ENCODE measurements around the gene HOXA3.
A peak's percentile ranks its signal among the peaks of the same experiment; 100 is the strongest.

The HOXA3 gene

DNA sequence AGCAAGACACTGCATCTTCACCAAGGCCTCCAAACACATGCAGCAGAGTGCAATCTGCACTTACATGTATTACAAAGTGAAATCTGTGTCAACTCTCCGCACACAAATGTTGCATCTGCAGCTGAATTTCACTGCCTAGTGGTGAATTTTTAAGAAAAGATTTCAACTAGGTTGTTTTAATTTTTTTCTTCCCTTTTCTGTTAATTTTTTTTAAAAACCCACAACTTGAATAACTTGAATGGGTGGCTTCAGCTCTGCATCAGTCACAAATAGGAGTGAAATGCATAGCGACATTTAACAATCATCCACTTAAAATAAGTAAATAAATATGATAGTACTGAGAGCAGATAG lies 41.6 kb upstream of the HOXA3 start:
- H3K79me2 ChIP-seq (ENCODE audit: control insufficient read depth, low read length), result no peaks in the 10 kb centered on the region
- TF ChIP-seq, protein P1, sequence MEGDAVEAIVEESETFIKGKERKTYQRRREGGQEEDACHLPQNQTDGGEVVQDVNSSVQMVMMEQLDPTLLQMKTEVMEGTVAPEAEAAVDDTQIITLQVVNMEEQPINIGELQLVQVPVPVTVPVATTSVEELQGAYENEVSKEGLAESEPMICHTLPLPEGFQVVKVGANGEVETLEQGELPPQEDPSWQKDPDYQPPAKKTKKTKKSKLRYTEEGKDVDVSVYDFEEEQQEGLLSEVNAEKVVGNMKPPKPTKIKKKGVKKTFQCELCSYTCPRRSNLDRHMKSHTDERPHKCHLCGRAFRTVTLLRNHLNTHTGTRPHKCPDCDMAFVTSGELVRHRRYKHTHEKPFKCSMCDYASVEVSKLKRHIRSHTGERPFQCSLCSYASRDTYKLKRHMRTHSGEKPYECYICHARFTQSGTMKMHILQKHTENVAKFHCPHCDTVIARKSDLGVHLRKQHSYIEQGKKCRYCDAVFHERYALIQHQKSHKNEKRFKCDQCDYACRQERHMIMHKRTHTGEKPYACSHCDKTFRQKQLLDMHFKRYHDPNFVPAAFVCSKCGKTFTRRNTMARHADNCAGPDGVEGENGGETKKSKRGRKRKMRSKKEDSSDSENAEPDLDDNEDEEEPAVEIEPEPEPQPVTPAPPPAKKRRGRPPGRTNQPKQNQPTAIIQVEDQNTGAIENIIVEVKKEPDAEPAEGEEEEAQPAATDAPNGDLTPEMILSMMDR (IDR thresholded peaks at IDR 0.05; ENCODE audit: low read depth, low read length, poor library complexity, severe bottlenecking), result no peak
- no peak for TF ChIP-seq EZH2phosphoT487 (IDR thresholded peaks at IDR 0.05; ENCODE audit: borderline replicate concordance, low read length)
- H3F3A ChIP-seq (ENCODE audit: control insufficient read depth, insufficient read depth), result peaks cover 2% of the 10 kb centered on the region; the same call in 1 of the 2 replicates
- H3K4me3 ChIP-seq (ENCODE audit: low read length), result no peak overlapping the region
- H4K20me1 ChIP-seq (ENCODE audit: control insufficient read depth, insufficient read depth, low read depth, low read length), result 0 out of 2 replicates have a peak, but pooled peaks cover 8% of the 10 kb centered on the region
- H3K36me3 ChIP-seq (ENCODE audit: control insufficient read depth, low read length), result no peaks in the 10 kb centered on the region
- no peak overlapping the region for H3K4me2 ChIP-seq (ENCODE audit: low read length)
- peaks cover 8% of the 10 kb centered on the region for H3K4me1 ChIP-seq (ENCODE audit: control insufficient read depth, low read length)
- no peaks in the 10 kb centered on the region for H3K9me2 ChIP-seq (replicated peaks; ENCODE audit: control insufficient read depth, low read length)
- H3K9me3 ChIP-seq (ENCODE audit: control insufficient read depth, insufficient read depth, low read length), result no peaks in the 10 kb centered on the region
- H3K27ac ChIP-seq (ENCODE audit: low read depth, low read length), result no peak overlapping the region
- H3K27me3 ChIP-seq (ENCODE audit: control insufficient read depth, low read length), result peaks cover 94% of the 10 kb centered on the region

DNA sequence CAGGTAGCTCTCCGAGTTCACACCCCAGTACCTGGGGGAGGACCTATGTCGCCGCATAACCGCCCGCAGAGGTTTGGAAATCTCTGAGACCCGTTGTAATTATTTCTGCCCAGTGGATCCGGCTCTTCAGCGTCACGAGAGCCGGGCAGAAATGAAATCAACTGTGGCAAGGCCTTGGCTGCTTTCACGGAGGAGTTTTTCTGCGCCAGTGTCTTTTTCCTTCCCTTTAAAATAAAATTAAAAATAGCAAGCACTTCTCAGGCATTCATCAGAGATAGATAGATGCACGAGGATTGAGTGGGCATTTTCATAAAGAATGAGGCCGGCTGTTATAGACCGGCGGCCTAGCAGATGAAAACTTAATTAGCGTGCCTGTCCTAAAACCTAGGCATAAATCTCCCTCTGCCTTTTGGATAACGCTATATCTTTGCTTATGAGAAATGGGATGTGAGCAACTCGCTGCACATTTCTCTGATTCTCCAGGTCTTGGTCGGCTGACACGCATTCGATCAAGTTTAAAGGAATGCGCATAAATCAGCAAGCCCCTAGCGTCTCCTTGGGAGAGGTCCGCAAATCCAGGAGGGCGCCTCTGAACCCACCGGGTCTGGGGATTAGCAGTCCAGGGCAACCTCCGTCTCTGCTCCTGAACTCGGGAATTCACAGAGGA lies 41.1 kb upstream of the HOXA3 start:
- H3K4me1 ChIP-seq (ENCODE audit: control insufficient read depth, low read length), result peaks cover 13% of the 10 kb centered on the region
- H3K27ac ChIP-seq (ENCODE audit: low read depth, low read length), result no peak overlapping the region
- H3K4me2 ChIP-seq (ENCODE audit: low read length), result peak overlapping the region; percentile 38; the same call in 1 of the 2 replicates
- H3F3A ChIP-seq (ENCODE audit: control insufficient read depth, insufficient read depth), result peaks cover 2% of the 10 kb centered on the region; the same call in 1 of the 2 replicates
- peak; percentile 10; the same call in 1 of the 2 replicates for TF ChIP-seq EZH2phosphoT487 (IDR thresholded peaks at IDR 0.05; ENCODE audit: borderline replicate concordance, low read length)
- TF ChIP-seq, protein P1 (IDR thresholded peaks at IDR 0.05; ENCODE audit: low read depth, low read length, poor library complexity, severe bottlenecking), result no peak
- H4K20me1 ChIP-seq (ENCODE audit: control insufficient read depth, insufficient read depth, low read depth, low read length), result 0 out of 2 replicates have a peak, but pooled peaks cover 8% of the 10 kb centered on the region
- H3K79me2 ChIP-seq (ENCODE audit: control insufficient read depth, low read length), result no peaks in the 10 kb centered on the region
- no peaks in the 10 kb centered on the region for H3K9me2 ChIP-seq (replicated peaks; ENCODE audit: control insufficient read depth, low read length)
- H3K4me3 ChIP-seq (ENCODE audit: low read length), result peak overlapping the region; percentile 12; the same call in 1 of the 2 replicates
- no peaks in the 10 kb centered on the region for H3K36me3 ChIP-seq (ENCODE audit: control insufficient read depth, low read length)
- H3K27me3 ChIP-seq (ENCODE audit: control insufficient read depth, low read length), result peaks cover 94% of the 10 kb centered on the region
- no peaks in the 10 kb centered on the region for H3K9me3 ChIP-seq (ENCODE audit: control insufficient read depth, insufficient read depth, low read length)

DNA sequence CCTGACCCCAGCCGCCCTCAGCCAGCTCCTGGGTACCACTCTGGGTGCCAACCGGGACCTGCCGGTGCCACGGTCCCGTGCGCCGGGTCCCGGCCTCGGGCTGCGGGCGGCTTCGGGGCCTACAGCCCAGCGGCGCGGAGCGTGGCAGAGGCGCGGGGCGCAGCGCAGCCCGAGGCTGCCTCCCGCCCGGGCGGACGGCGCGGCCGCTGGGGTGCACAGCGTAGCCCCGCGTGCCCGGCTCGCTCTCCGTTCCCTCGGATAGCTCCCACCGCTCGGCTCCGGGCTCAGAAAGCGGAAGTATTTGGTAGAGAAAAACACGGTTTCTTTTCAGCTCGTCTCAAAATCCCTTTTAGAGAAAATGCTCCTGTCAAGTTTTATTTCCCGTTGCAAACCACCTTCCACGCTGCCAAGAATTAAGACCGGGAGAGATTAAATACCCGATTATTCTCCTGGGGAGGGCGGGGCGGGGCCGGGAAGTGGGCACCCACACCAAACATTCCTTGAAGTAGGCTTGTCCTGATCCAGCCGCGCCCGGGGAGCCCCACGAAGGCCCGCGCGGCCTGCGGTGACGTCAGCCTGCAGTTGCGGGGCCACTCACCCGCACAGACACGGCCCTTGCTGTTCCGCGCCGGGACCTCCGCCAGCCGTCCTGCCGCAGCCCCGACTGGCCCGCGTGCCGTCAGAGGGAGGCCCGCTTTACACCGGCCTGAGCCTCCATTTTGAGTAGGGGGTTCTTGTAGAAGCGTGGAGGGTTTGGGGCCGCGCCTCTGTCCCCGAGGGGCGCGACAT lies 40.4 kb upstream of the HOXA3 start:
- Histone ChIP-seq H4K20me1 (ENCODE audit: control insufficient read depth, insufficient read depth, low read depth, low read length) (0 out of 2 replicates have a peak, but pooled peaks cover 8% of the 10 kb centered on the region), H3F3A (ENCODE audit: control insufficient read depth, insufficient read depth) (peaks cover 2% of the 10 kb centered on the region; the same call in 1 of the 2 replicates), H3K27me3 (ENCODE audit: control insufficient read depth, low read length) (peaks cover 94% of the 10 kb centered on the region), H3K36me3 (ENCODE audit: control insufficient read depth, low read length) (no peaks in the 10 kb centered on the region), H3K4me1 (ENCODE audit: control insufficient read depth, low read length) (peaks cover 19% of the 10 kb centered on the region), H3K4me2 (ENCODE audit: low read length) (peak overlapping the region; percentile 38), H3K79me2 (ENCODE audit: control insufficient read depth, low read length) (no peaks in the 10 kb centered on the region), H3K9me3 (ENCODE audit: control insufficient read depth, insufficient read depth, low read length) (no peaks in the 10 kb centered on the region), H3K4me3 (ENCODE audit: low read length) (peak overlapping the region; percentile 12; the same call in 1 of the 2 replicates), H3K9me2 (replicated peaks; ENCODE audit: control insufficient read depth, low read length) (no peaks in the 10 kb centered on the region), H3K27ac (ENCODE audit: low read depth, low read length) (no peak overlapping the region)
- TF ChIP-seq, protein P1 (IDR thresholded peaks at IDR 0.05; ENCODE audit: low read depth, low read length, poor library complexity, severe bottlenecking), result no peak
- no peak; the same call in 1 of the 2 replicates for TF ChIP-seq EZH2phosphoT487 (IDR thresholded peaks at IDR 0.05; ENCODE audit: borderline replicate concordance, low read length)

All from DOHH2 (cell line).